GM19397 (cell line): Measurements from ENCODE around the gene PLEKHH2.
A peak's percentile ranks its signal among the peaks of the same experiment; 100 is the strongest.

Experiments used
- ATAC-seq: cut with Tn5 transposase; IDR thresholded peaks from one replicate; pipeline ENCODE4 v1.9.1; 2021; ENCODE audit warnings: mild to moderate bottlenecking, moderate library complexity; ENCODE audit not compliant: unreplicated experiment

Gene PLEKHH2

GRCh38 chr2:43758739-43759138 is 121.7 kb downstream of the PLEKHH2 start:
- ATAC-seq = no peak

- no peak for ATAC-seq
Measured at GRCh38 chr2:43759195-43759594, 122.1 kb downstream of the PLEKHH2 start.

- ATAC-seq = no peak
Measured at GRCh38 chr2:43762286-43762685, 125.2 kb downstream of the PLEKHH2 start.

GRCh38 chr2:43763091-43763490 is 126.0 kb downstream of the PLEKHH2 start:
- no peak for ATAC-seq

GRCh38 chr2:43764086-43764705 is 127.1 kb downstream of the PLEKHH2 start:
- ATAC-seq = no peak

GRCh38 chr2:43766006-43766405 is 128.9 kb downstream of the PLEKHH2 start:
- ATAC-seq = no peak

GRCh38 chr2:43773876-43774613 is 137.0 kb downstream of the PLEKHH2 start, which contains the start of gene DYNC2LI1:
Gene DYNC2LI1 (plus strand): TSS chr2:43774039. CDS start chr2:43774139, 100 bp downstream.
- peak; percentile 99 for ATAC-seq

GRCh38 chr2:43774617-43775016 is 137.6 kb downstream of the PLEKHH2 start:
- ATAC-seq = no peak

GRCh38 chr2:43776324-43776723 is 139.3 kb downstream of the PLEKHH2 start:
- no peak for ATAC-seq

GRCh38 chr2:43777306-43777926 is 140.4 kb downstream of the PLEKHH2 start:
- no peak for ATAC-seq

DNA sequence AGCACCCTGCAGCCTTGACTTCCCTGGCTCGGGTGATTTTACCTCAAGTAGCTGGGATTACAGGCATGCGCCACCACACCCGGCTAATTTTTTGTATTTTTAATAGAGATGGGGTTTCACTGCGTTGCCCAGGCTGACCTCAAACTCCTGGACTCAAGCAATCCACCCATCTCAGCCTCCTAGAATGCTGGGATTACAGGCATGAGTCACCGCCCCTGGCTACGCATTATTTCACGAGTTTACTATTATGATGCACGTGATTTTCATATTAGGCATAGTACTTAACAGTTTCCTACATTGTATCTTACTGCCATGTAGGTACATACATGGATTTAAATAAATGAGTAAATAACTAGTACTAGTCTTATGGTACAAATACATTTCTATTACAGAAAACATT is 141.2 kb downstream of the PLEKHH2 start:
- no peak for ATAC-seq

- no peak for ATAC-seq
Measured at GRCh38 chr2:43787895-43788294, 150.8 kb downstream of the PLEKHH2 start.

GRCh38 chr2:43788646-43789045 is 151.6 kb downstream of the PLEKHH2 start:
- no peak for ATAC-seq

GRCh38 chr2:43790147-43790546 is 153.1 kb downstream of the PLEKHH2 start:
- ATAC-seq = no peak

DNA sequence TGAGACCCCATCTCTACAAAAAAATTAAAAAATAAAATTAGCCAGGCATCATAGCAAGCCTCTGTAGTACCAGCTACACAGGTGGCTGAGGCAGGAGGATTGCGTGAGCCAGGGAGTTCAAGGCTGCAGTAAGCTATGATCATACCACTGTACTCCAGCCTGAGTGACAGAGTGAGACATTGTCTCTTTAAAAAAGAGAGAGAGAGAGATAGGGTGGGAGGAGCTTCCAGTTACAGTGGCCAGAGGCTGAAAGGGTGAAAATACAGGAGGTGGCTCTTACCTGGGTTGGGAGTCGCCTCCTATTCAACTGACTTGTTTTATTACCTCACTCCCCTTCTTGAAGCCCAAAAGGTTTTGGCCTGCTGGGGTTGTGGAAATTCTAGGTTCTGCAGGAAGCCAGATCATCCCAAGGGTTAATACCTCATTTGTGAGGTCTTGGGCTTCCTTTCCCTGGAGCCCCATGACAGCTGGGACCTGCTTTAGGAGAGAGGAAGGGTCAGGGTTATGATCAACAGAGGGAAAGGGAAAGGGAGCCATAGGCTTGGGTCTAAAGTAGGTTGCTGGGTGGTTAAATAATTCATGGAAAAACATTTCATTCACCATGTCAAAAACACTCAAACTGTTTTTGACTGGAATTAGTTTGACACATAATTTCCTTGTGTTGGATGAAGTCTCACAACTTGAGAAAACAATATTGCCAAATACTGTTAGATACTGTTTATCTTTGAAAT is 154.1 kb downstream of the PLEKHH2 start:
- no peak for ATAC-seq

- peak; percentile 53 for ATAC-seq
Measured at GRCh38 chr2:43792653-43793052, 155.6 kb downstream of the PLEKHH2 start.

- no peak for ATAC-seq
Measured at GRCh38 chr2:43794956-43795355, 157.9 kb downstream of the PLEKHH2 start.

- ATAC-seq = no peak
Measured at GRCh38 chr2:43796206-43796605, 159.1 kb downstream of the PLEKHH2 start.

DNA sequence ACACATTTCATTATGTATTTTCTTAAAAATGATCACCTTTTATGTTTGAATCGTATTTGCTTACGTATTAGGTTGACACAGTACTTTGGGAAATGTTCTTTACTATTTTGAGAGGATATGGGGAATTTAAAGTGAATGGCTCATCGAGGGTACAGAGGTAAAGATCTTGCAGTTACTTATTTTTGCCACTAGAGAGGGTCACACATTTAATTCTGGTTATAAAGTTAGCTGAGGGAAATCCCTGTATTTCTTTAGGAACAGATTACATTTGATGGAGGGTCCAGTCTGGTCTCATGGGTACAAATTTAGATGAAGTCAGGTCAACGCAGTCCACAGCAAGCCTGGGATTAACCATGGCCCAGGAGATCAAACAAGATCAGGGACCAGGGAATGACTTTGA is 161.2 kb downstream of the PLEKHH2 start:
- ATAC-seq = no peak

GRCh38 chr2:43800894-43801293 is 163.8 kb downstream of the PLEKHH2 start:
- ATAC-seq = no peak

- ATAC-seq = no peak
Measured at GRCh38 chr2:43802135-43802534, 165.1 kb downstream of the PLEKHH2 start.
